H9 (cell line): ENCODE results near the gene PTPRK. TPM values are rescaled to one million over a fixed set of nuclear protein-coding genes. Genes with fewer than 3 reads are reported as not detected.

ENCODE experiments used
- DNase-seq: peaks from one replicate; pipeline ENCODE4 v3.0.0-alpha.2; 2017
- H2AFZ ChIP-seq: one replicate; pipeline ENCODE4 v1.6.1; 2013; ENCODE audit warnings: mild to moderate bottlenecking, low read length, control low read depth, moderate library complexity
- H2AK5ac ChIP-seq: 2 replicates; pipeline ENCODE4 v1.6.1; 2013; ENCODE audit warnings: low read length, control low read depth, mixed read lengths; ENCODE audit not compliant: insufficient read length
- H2BK120ac ChIP-seq: one replicate; pipeline ENCODE4 v1.6.1; 2013; ENCODE audit warnings: low read depth, mild to moderate bottlenecking, low read length, control low read depth, inconsistent platforms; ENCODE audit not compliant: poor library complexity, severe bottlenecking
- H2BK12ac ChIP-seq: 2 replicates; pipeline ENCODE4 v1.6.1; 2013; ENCODE audit warnings: low read length, control low read depth, mixed read lengths, low read depth; ENCODE audit not compliant: insufficient read length
- H2BK15ac ChIP-seq: 2 replicates; pipeline ENCODE4 v1.6.1; 2013; ENCODE audit warnings: low read depth, low read length, control low read depth
- H2BK20ac ChIP-seq: one replicate; pipeline ENCODE4 v1.6.1; 2013; ENCODE audit warnings: low read depth, mild to moderate bottlenecking, low read length, control low read depth, inconsistent platforms; ENCODE audit not compliant: poor library complexity, severe bottlenecking
- H2BK5ac ChIP-seq: 2 replicates; pipeline ENCODE4 v1.6.1; 2013; ENCODE audit warnings: low read length, control low read depth, mixed read lengths; ENCODE audit not compliant: insufficient read length
- H3K14ac ChIP-seq: 2 replicates; pipeline ENCODE4 v1.6.1; 2013; ENCODE audit warnings: low read length, control low read depth; ENCODE audit not compliant: insufficient read depth
- H3K18ac ChIP-seq: 2 replicates; pipeline ENCODE4 v1.6.1; 2013; ENCODE audit warnings: low read depth, mild to moderate bottlenecking, mixed read lengths, low read length, control low read depth; ENCODE audit not compliant: insufficient read length
- H3K23ac ChIP-seq: 2 replicates; pipeline ENCODE4 v1.6.1; 2013; ENCODE audit warnings: low read length, control low read depth, mixed read lengths, low read depth; ENCODE audit not compliant: insufficient read length
- H3K23me2 ChIP-seq: 2 replicates; pipeline ENCODE4 v1.6.1; 2013; ENCODE audit warnings: low read depth, mild to moderate bottlenecking, mixed read lengths, low read length, control low read depth; ENCODE audit not compliant: insufficient read length, poor library complexity, severe bottlenecking
- H3K27ac ChIP-seq: 2 replicates; pipeline ENCODE4 v1.5.1; 2013; ENCODE audit warnings: low read length, control low read depth, mixed read lengths, low read depth; ENCODE audit not compliant: insufficient read length
- H3K27me3 ChIP-seq: 2 replicates; pipeline ENCODE4 v1.6.1; 2013; ENCODE audit warnings: low read length, control low read depth, inconsistent platforms; ENCODE audit not compliant: insufficient read depth
- H3K4ac ChIP-seq: 2 replicates; pipeline ENCODE4 v1.6.1; 2013; ENCODE audit warnings: low read depth, mild to moderate bottlenecking, control low read depth, inconsistent platforms, low read length, moderate library complexity
- H3K4me1 ChIP-seq: 2 replicates; pipeline ENCODE4 v1.6.1; 2013; ENCODE audit warnings: low read length, control low read depth, inconsistent platforms; ENCODE audit not compliant: insufficient read depth
- H3K4me2 ChIP-seq: 2 replicates; pipeline ENCODE4 v1.6.1; 2013; ENCODE audit warnings: low read length, control low read depth, mixed read lengths; ENCODE audit not compliant: insufficient read length, insufficient read depth
- H3K56ac ChIP-seq: 2 replicates; pipeline ENCODE4 v1.6.1; 2013; ENCODE audit warnings: low read depth, mild to moderate bottlenecking, mixed read lengths, low read length, control low read depth; ENCODE audit not compliant: insufficient read length
- H3K79me1 ChIP-seq: 2 replicates; pipeline ENCODE4 v1.6.1; 2013; ENCODE audit warnings: low read depth, mild to moderate bottlenecking, moderate library complexity, low read length, control low read depth, inconsistent platforms; ENCODE audit not compliant: insufficient read depth, poor library complexity, severe bottlenecking
- H3K79me2 ChIP-seq: 2 replicates; pipeline ENCODE4 v1.6.1; 2013; ENCODE audit warnings: low read length, control low read depth, inconsistent platforms; ENCODE audit not compliant: insufficient read depth
- H3K9ac ChIP-seq: 2 replicates; pipeline ENCODE4 v1.6.1; 2013; ENCODE audit warnings: low read length, control low read depth, mixed read lengths; ENCODE audit not compliant: insufficient read length; ENCODE audit errors: extremely low read depth
- H3K9me3 ChIP-seq: one replicate; pipeline ENCODE4 v1.6.1; 2013; ENCODE audit warnings: low read depth, low read length, inconsistent platforms; ENCODE audit not compliant: control insufficient read depth
- H3T11ph ChIP-seq: one replicate; pipeline ENCODE4 v1.6.1; 2013; ENCODE audit warnings: mild to moderate bottlenecking, low read length, control low read depth, inconsistent platforms
- H4K20me1 ChIP-seq: one replicate; pipeline ENCODE4 v1.6.1; 2013; ENCODE audit not compliant: control insufficient read depth, insufficient read length, insufficient read depth
- H4K5ac ChIP-seq: 2 replicates; pipeline ENCODE4 v1.6.1; 2013; ENCODE audit warnings: low read depth, mild to moderate bottlenecking, mixed read lengths, low read length, control low read depth; ENCODE audit not compliant: insufficient read length
- H4K8ac ChIP-seq: replicated peaks from 2 replicates; pipeline ENCODE4 v1.6.1; 2013; ENCODE audit warnings: low read length, control low read depth, mixed read lengths, low read depth; ENCODE audit not compliant: insufficient read length
- H4K91ac ChIP-seq: 2 replicates; pipeline ENCODE4 v1.6.1; 2013; ENCODE audit warnings: low read depth, mild to moderate bottlenecking, moderate library complexity, mixed read lengths, low read length, control low read depth; ENCODE audit not compliant: insufficient read length
- H3K27ac Mint-ChIP-seq, 3 experiments: 2 replicates in 2 of 3; 3 replicates in 1 of 3; pipeline ENCODE4 v1.8.0; 2020 to 2021; ENCODE audit warnings: mixed read lengths in 3 of 3, mild to moderate bottlenecking in 1 of 3, moderate library complexity in 1 of 3
- H3K27me3 Mint-ChIP-seq: 2 replicates; pipeline ENCODE4 v1.8.0; 2021; ENCODE audit warnings: low read depth, mild to moderate bottlenecking, moderate library complexity, mixed read lengths
- H3K36me3 Mint-ChIP-seq, 3 experiments: 2 replicates in 2 of 3; 3 replicates in 1 of 3; pipeline ENCODE4 v1.8.0; 2020 to 2021; ENCODE audit warnings: low read depth in 3 of 3, mixed read lengths in 3 of 3; ENCODE audit not compliant: insufficient read depth in 1 of 3
- H3K4me1 Mint-ChIP-seq, 2 experiments: 2 replicates each; pipeline ENCODE4 v1.8.0; 2020; ENCODE audit warnings: mixed read lengths in 2 of 2
- H3K4me3 Mint-ChIP-seq, 2 experiments: 2 replicates in 1 of 2; 3 replicates in 1 of 2; pipeline ENCODE4 v1.8.0; 2020 to 2021; ENCODE audit warnings: mild to moderate bottlenecking in 2 of 2, mixed read lengths in 2 of 2, moderate library complexity in 1 of 2
- H3K9me3 Mint-ChIP-seq, 2 experiments: 2 replicates in 1 of 2; 3 replicates in 1 of 2; pipeline ENCODE4 v1.8.0; 2020; ENCODE audit warnings: mild to moderate bottlenecking in 2 of 2, mixed read lengths in 2 of 2, moderate library complexity in 1 of 2
- WGBS: extraction: QIAGEN DNeasy Blood & Tissue Kit; methylation state at CpG from one replicate; pipeline ENCODE4 v1.1.7; 2013; ENCODE audit warnings: missing lambda C conversion rate, low lambda C conversion rate, mixed read lengths; ENCODE audit not compliant: insufficient read length; ENCODE audit errors: extremely low coverage; 5-methylcytosine and 5-hydroxymethylcytosine counted together
- total RNA-seq: library from RNA; stranded (reverse); gene quantifications from 2 replicates; pipeline ENCODE4 v1.2.1, GENCODE V29; 2021
- TF ChIP-seq, protein P1 (sequence below): fragments of 200-600 bp; sonication (generic); conservative IDR thresholded peaks from 3 replicates; pipeline ENCODE4 v1.8.0; 2021; ENCODE audit warnings: antibody characterized with exemption, mild to moderate bottlenecking

The PTPRK gene
- total RNA-seq, 1 experiment from 2014 or later = 47.9 TPM

DNA sequence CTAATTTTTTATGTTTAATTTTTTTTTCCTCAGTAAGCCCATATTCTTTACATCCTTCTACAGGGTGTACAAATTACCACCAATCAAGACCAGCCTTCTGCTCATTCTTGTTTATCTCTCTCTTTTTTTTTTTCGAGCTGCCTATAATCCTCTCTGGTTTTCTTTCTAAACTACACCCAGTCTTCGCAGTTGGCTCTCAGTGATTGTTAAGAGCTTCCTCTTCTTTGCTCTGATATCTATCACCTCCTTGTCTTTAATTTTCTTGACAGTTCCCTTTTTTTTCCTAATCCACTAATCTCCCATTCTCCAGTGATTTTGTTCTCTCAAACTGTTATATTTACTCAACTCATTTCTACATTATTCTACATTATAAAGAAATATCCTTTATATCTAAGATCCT lies 38.5 kb upstream of the PTPRK start:
- WGBS = no CpG with 5 or more reads among the region's 2 CpGs
- Histone ChIP-seq H4K5ac (no peak overlapping the region), H4K91ac (no peak overlapping the region), H3K4ac (no peak overlapping the region), H2BK12ac (no peak overlapping the region), H2BK20ac (no peak overlapping the region), H3K9ac (no peak overlapping the region), H3K27ac (no peak overlapping the region), H3K4me2 (no peak overlapping the region), H3K79me1 (no peaks in the 10 kb centered on the region), H3K23me2 (no peaks in the 10 kb centered on the region), H3K14ac (no peak overlapping the region), H3K9me3 (no peaks in the 10 kb centered on the region), H2AK5ac (no peak overlapping the region), H3T11ph (no peak overlapping the region), H4K20me1 (no peaks in the 10 kb centered on the region), H4K8ac (no peak overlapping the region), H2AFZ (no peak overlapping the region), H3K27me3 (no peaks in the 10 kb centered on the region), H2BK5ac (no peak overlapping the region), H3K23ac (no peak overlapping the region), H2BK120ac (no peak overlapping the region), H3K79me2 (no peaks in the 10 kb centered on the region), H2BK15ac (no peak overlapping the region), H3K18ac (no peak overlapping the region), H3K56ac (no peak overlapping the region), H3K4me1 (no peaks in the 10 kb centered on the region)
- TF ChIP-seq, protein P1, sequence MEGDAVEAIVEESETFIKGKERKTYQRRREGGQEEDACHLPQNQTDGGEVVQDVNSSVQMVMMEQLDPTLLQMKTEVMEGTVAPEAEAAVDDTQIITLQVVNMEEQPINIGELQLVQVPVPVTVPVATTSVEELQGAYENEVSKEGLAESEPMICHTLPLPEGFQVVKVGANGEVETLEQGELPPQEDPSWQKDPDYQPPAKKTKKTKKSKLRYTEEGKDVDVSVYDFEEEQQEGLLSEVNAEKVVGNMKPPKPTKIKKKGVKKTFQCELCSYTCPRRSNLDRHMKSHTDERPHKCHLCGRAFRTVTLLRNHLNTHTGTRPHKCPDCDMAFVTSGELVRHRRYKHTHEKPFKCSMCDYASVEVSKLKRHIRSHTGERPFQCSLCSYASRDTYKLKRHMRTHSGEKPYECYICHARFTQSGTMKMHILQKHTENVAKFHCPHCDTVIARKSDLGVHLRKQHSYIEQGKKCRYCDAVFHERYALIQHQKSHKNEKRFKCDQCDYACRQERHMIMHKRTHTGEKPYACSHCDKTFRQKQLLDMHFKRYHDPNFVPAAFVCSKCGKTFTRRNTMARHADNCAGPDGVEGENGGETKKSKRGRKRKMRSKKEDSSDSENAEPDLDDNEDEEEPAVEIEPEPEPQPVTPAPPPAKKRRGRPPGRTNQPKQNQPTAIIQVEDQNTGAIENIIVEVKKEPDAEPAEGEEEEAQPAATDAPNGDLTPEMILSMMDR = no peak
- Mint-ChIP-seq H3K4me1 (peaks cover 0 to 3% of the 10 kb centered on the region in 2 experiments; a peak in 1 of 4 replicates), H3K27ac (no peak overlapping the region), H3K27me3 (no peaks in the 10 kb centered on the region), H3K36me3 (no peaks in the 10 kb centered on the region), H3K9me3 (no peaks in the 10 kb centered on the region), H3K4me3 (no peak overlapping the region)
- no peak for DNase-seq
